BLaER1 (cell line): ENCODE measurements around the gene ZNF157.
"Not testable (repeated sequence)": the region's sequence is repeated elsewhere in the genome, so short reads cannot be mapped to it uniquely, and the experiment has no call there.

Source experiments
- H3K27ac ChIP-seq: shearing (Covaris generic); formaldehyde crosslinking; 2 replicates; pipeline ENCODE4 v1.8.1; 2022
- H3K27me3 ChIP-seq: shearing (Covaris generic); formaldehyde crosslinking; 2 replicates; pipeline ENCODE4 v1.8.1; 2022
- H3K36me3 ChIP-seq: shearing (Covaris generic); formaldehyde crosslinking; 2 replicates; pipeline ENCODE4 v1.8.1; 2022
- H3K4me1 ChIP-seq: shearing (Covaris generic); formaldehyde crosslinking; 2 replicates; pipeline ENCODE4 v1.8.1; 2022
- H3K4me2 ChIP-seq: shearing (Covaris generic); formaldehyde crosslinking; 2 replicates; pipeline ENCODE4 v1.8.1; 2022
- H3K4me3 ChIP-seq: shearing (Covaris generic); formaldehyde crosslinking; 2 replicates; pipeline ENCODE4 v1.8.1; 2022
- H3K9ac ChIP-seq: shearing (Covaris generic); formaldehyde crosslinking; 2 replicates; pipeline ENCODE4 v1.8.1; 2022
- H3K9me3 ChIP-seq: shearing (Covaris generic); formaldehyde crosslinking; 2 replicates; pipeline ENCODE4 v1.8.1; 2022
- H4K20me1 ChIP-seq: shearing (Covaris generic); formaldehyde crosslinking; 2 replicates; pipeline ENCODE4 v1.8.1; 2022
- Cebpa-rat ChIP-seq: shearing (Covaris generic); IDR thresholded peaks from 2 replicates; pipeline ENCODE4 v1.8.1; 2022

ZNF157 gene

GRCh38 chrX:47366041-47366722 is 4.2 kb upstream of the ZNF157 start:
- Histone ChIP-seq H3K36me3 (no peaks in the 10 kb centered on the region), H3K9me3 (peaks cover 30% of the 10 kb centered on the region), H3K4me1 (0 out of 2 replicates have a peak, but pooled peaks cover 6% of the 10 kb centered on the region), H4K20me1 (no peaks in the 10 kb centered on the region), H3K27ac (no peak overlapping the region), H3K27me3 (peaks cover 10% of the 10 kb centered on the region), H3K4me3 (no peak overlapping the region), H3K9ac (no peak overlapping the region), H3K4me2 (peak overlapping the region; percentile 12; the same call in 1 of the 2 replicates)
- no peak for TF ChIP-seq Cebpa-rat

GRCh38 chrX:47373198-47373597 is 2.8 kb downstream of the ZNF157 start:
- no peak for TF ChIP-seq Cebpa-rat
- H3K4me2 ChIP-seq = no peak overlapping the region

GRCh38 chrX:47380268-47380667 is 9.9 kb downstream of the ZNF157 start:
- no peak for TF ChIP-seq Cebpa-rat
- Histone ChIP-seq H3K9ac (no peak overlapping the region), H3K27me3 (peaks cover 71% of the 10 kb centered on the region), H3K27ac (no peak overlapping the region), H3K4me2 (peak overlapping the region; percentile 34), H3K4me1 (peaks cover 11% of the 10 kb centered on the region; the same call in 1 of the 2 replicates), H3K4me3 (no peak overlapping the region), H3K9me3 (no peaks in the 10 kb centered on the region), H4K20me1 (no peaks in the 10 kb centered on the region), H3K36me3 (no peaks in the 10 kb centered on the region)

More at GRCh38 chrX:47373198-47373597, 2.8 kb downstream of the ZNF157 start:
- peaks cover 42% of the 10 kb centered on the region for H3K27me3 ChIP-seq
- no peaks in the 10 kb centered on the region for H3K4me1 ChIP-seq
- H4K20me1 ChIP-seq = no peaks in the 10 kb centered on the region
- no peak overlapping the region for H3K27ac ChIP-seq
- H3K36me3 ChIP-seq = no peaks in the 10 kb centered on the region
- H3K9ac ChIP-seq = no peak overlapping the region
- no peak overlapping the region for H3K4me3 ChIP-seq
- no peaks in the 10 kb centered on the region for H3K9me3 ChIP-seq

GRCh38 chrX:47380837-47381236 is 10.5 kb downstream of the ZNF157 start:
- H4K20me1 ChIP-seq, H3K9ac ChIP-seq, H3K36me3 ChIP-seq, H3K9me3 ChIP-seq, H3K4me3 ChIP-seq, H3K27ac ChIP-seq: not testable (repeated sequence)
- Histone ChIP-seq H3K4me2 (peak overlapping the region; percentile 34), H3K27me3 (peaks cover 71% of the 10 kb centered on the region), H3K4me1 (peaks cover 11% of the 10 kb centered on the region; the same call in 1 of the 2 replicates)

GRCh38 chrX:47384502-47384901 is 14.1 kb downstream of the ZNF157 start:
- H3K9me3 ChIP-seq = no peaks in the 10 kb centered on the region
- no peaks in the 10 kb centered on the region for H3K36me3 ChIP-seq
- no peak overlapping the region for H3K9ac ChIP-seq
- no peak overlapping the region for H3K4me2 ChIP-seq
- no peak for TF ChIP-seq Cebpa-rat
- H3K4me1 ChIP-seq = peaks cover 11% of the 10 kb centered on the region; the same call in 1 of the 2 replicates
- no peak overlapping the region for H3K27ac ChIP-seq
- peaks cover 57% of the 10 kb centered on the region for H3K27me3 ChIP-seq
- H4K20me1 ChIP-seq = no peaks in the 10 kb centered on the region
- no peak overlapping the region for H3K4me3 ChIP-seq

- Histone ChIP-seq H3K36me3 (no peaks in the 10 kb centered on the region), H4K20me1 (no peaks in the 10 kb centered on the region), H3K9ac (no peak overlapping the region), H3K9me3 (0 out of 2 replicates have a peak, but pooled peaks cover 5% of the 10 kb centered on the region), H3K4me2 (no peak overlapping the region), H3K27me3 (peaks cover 33% of the 10 kb centered on the region), H3K4me1 (no peaks in the 10 kb centered on the region), H3K27ac (no peak overlapping the region), H3K4me3 (no peak overlapping the region)
- TF ChIP-seq Cebpa-rat = no peak
Observed at GRCh38 chrX:47390780-47391179, 20.4 kb downstream of the ZNF157 start.

GRCh38 chrX:47413179-47413594 is 42.8 kb downstream of the ZNF157 start:
- Histone ChIP-seq H3K36me3 (no peaks in the 10 kb centered on the region), H3K4me3 (0 out of 2 replicates have a peak overlapping the region, but pooled peaks have one; percentile 2), H3K27ac (no peak overlapping the region), H3K9ac (no peak overlapping the region), H3K4me1 (no peaks in the 10 kb centered on the region), H3K27me3 (no peaks in the 10 kb centered on the region), H4K20me1 (no peaks in the 10 kb centered on the region), H3K4me2 (no peak overlapping the region), H3K9me3 (peaks cover 97% of the 10 kb centered on the region)
- TF ChIP-seq Cebpa-rat = no peak

GRCh38 chrX:47420265-47420664 is 49.9 kb downstream of the ZNF157 start:
- no peak overlapping the region for H3K9ac ChIP-seq
- H3K27ac ChIP-seq = no peak overlapping the region
- peaks cover 86% of the 10 kb centered on the region for H3K9me3 ChIP-seq
- H3K4me1 ChIP-seq = peaks cover 10% of the 10 kb centered on the region; the same call in 1 of the 2 replicates
- no peak overlapping the region for H3K4me3 ChIP-seq
- TF ChIP-seq Cebpa-rat = no peak
- 0 out of 2 replicates have a peak, but pooled peaks cover 3% of the 10 kb centered on the region for H3K27me3 ChIP-seq
- H4K20me1 ChIP-seq = no peaks in the 10 kb centered on the region
- no peaks in the 10 kb centered on the region for H3K36me3 ChIP-seq
- H3K4me2 ChIP-seq = no peak overlapping the region

GRCh38 chrX:47420962-47421361 is 50.6 kb downstream of the ZNF157 start:
- H3K4me3 ChIP-seq = no peak overlapping the region
- H3K27ac ChIP-seq = no peak overlapping the region
- TF ChIP-seq Cebpa-rat = no peak
- no peak overlapping the region for H3K9ac ChIP-seq
- H3K27me3 ChIP-seq = peaks cover 3% of the 10 kb centered on the region; the same call in 1 of the 2 replicates
- no peaks in the 10 kb centered on the region for H3K36me3 ChIP-seq
- H3K9me3 ChIP-seq = peaks cover 79% of the 10 kb centered on the region
- H3K4me1 ChIP-seq = peaks cover 10% of the 10 kb centered on the region; the same call in 1 of the 2 replicates
- H3K4me2 ChIP-seq = peak overlapping the region; percentile 33
- no peaks in the 10 kb centered on the region for H4K20me1 ChIP-seq

- Histone ChIP-seq H4K20me1 (no peaks in the 10 kb centered on the region), H3K9me3 (peaks cover 66% of the 10 kb centered on the region), H3K27ac (no peak overlapping the region), H3K4me1 (peaks cover 10% of the 10 kb centered on the region; the same call in 1 of the 2 replicates), H3K27me3 (peaks cover 3% of the 10 kb centered on the region; the same call in 1 of the 2 replicates), H3K36me3 (no peaks in the 10 kb centered on the region), H3K4me3 (no peak overlapping the region), H3K9ac (no peak overlapping the region), H3K4me2 (no peak overlapping the region)
- TF ChIP-seq Cebpa-rat = no peak
Observed at GRCh38 chrX:47422444-47422843, 52.1 kb downstream of the ZNF157 start.
